22Rv1 (cell line): ENCODE data around the gene FAM156B.
"Not testable (repeated sequence)": the region's sequence is repeated elsewhere in the genome, so short reads cannot be mapped to it uniquely, and the experiment has no call there.

Experiments used
- H3K27ac ChIP-seq: fragments of 450-650 bp; 2 replicates; pipeline ENCODE4 v1.5.1; 2017
- CTCF ChIP-seq: fragments of 450-650 bp; IDR thresholded peaks from 2 replicates; pipeline ENCODE4 v1.5.1; 2017; ENCODE audit warnings: mild to moderate bottlenecking
- ZFX ChIP-seq: fragments of 450-650 bp; IDR thresholded peaks from 2 replicates; pipeline ENCODE4 v1.6.1; 2017; ENCODE audit warnings: antibody characterized with exemption, borderline replicate concordance

The FAM156B gene

GRCh38 chrX:52934704-52935469 lies 37.8 kb downstream of the FAM156B start:
- TF ChIP-seq ZFX, result no peak
- peak; percentile 75 for TF ChIP-seq CTCF

DNA sequence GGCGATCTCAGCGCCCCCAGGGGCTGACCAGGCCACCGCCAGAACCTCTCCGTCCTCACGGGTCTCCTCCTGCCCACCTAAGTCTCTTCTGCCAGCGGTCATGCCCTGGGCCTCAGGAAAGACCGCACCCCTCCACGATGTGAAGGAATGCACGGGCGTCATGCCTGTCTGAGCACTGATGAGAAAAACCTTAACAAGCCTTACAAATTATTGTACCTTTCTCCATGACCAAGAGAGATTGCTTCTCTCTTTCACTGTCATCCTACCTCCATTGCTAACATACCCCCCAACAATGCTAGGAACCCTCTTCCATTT lies 38.3 kb downstream of the FAM156B start:
- peak overlapping the region; percentile 83 for H3K27ac ChIP-seq

More at GRCh38 chrX:52934704-52935469, 37.8 kb downstream of the FAM156B start:
- peak overlapping the region; percentile 83 for H3K27ac ChIP-seq

- H3K27ac ChIP-seq, result not testable (repeated sequence)
Measured at GRCh38 chrX:52940704-52941103, 43.6 kb downstream of the FAM156B start.

GRCh38 chrX:52941728-52942127 lies 44.6 kb downstream of the FAM156B start:
- H3K27ac ChIP-seq, result not testable (repeated sequence)

DNA sequence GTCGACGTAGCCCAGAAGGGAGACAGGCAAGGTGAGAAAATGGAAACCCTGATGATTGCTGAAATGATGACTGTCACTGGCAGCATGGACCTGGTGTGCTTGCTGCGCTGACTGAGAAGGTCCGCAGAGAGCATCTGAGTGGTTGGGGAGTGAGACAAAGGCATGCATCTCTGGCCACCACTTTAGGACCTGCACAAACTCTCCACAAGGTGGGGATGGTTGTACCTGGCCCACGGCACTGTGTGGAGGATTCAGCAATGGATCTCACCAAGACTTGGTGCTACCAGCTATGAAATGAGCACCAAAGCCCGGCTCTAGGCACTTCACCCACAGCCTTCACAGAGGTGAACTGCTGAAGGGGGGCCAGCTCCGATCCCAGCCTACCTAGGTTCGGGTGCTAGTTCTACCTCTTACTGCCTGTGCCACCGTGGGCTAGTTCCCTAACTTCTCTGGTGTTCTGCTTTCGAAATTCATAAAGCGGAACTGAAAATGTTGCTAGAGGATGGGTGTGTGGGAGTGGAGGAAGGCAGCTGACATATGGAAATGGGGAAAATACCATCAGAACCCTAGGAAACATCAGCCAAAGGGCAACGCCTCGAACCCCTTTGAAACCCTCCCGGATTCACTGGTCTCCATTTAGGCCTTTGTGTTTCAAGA lies 48.8 kb downstream of the FAM156B start:
- H3K27ac ChIP-seq, result not testable (repeated sequence)

- H3K27ac ChIP-seq, result not testable (repeated sequence)
Measured at GRCh38 chrX:52947501-52947900, 50.4 kb downstream of the FAM156B start.

DNA sequence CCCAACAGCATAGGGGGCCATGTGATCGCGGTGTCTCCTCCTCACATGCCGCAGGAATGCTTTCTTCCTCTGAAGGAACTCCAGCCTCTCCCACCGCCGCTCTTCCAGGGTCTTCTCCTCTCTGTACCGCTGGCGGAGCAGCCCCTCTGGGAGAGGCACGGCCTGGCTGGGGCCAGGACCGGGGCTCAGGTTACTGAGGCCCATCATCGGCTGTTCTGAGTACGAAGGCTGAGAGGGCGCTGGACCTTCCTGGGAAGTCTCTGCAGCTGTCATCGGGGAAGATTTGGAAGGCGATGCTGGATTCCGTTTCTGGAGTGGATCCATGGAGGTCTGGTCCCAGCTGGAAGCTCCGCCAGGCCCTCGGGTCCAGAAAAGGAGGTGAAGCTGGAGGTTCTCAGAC lies 51.1 kb downstream of the FAM156B start:
- H3K27ac ChIP-seq, result not testable (repeated sequence)

- not testable (repeated sequence) for H3K27ac ChIP-seq
Measured at GRCh38 chrX:52949325-52949724, 52.2 kb downstream of the FAM156B start.

DNA sequence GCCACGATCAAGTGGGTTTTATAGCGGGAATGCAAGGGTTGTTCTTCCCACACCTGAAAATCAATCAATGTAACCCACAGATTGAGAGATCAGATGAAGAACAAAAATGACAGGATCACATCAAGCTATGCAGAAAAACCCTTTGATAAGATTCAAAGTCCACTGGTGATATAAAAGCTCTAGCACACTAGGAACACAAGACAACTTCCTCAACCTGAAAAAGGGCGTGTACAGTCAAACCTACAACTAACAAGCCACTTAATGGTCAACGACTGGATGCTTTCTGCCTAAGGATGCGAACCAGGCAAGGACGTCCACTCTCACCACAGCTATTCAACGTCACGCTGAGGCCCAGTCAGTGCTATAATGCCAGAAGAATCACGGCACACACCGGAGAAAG lies 52.8 kb downstream of the FAM156B start:
- not testable (repeated sequence) for H3K27ac ChIP-seq
